HepG2 (cell line): ENCODE results near the gene ASH1L. TPM values are rescaled to one million over a fixed set of nuclear protein-coding genes. Genes with fewer than 3 reads are reported as not detected.

Experiments used
- CSRNP1 ChIP-seq: sonication (generic); formaldehyde crosslinking; IDR thresholded peaks from 2 replicates; pipeline ENCODE4 v1.8.1; 2023; ENCODE audit warnings: mild to moderate bottlenecking, missing genetic modification reagents
- ESRRA ChIP-seq: sonication (generic); formaldehyde crosslinking; IDR thresholded peaks from 2 replicates; pipeline ENCODE4 v1.5.1; 2020; ENCODE audit warnings: mild to moderate bottlenecking, low read depth, missing genetic modification reagents
- FOXC1 ChIP-seq: sonication (generic); formaldehyde crosslinking; IDR thresholded peaks from 2 replicates; pipeline ENCODE4 v1.8.0; 2022; ENCODE audit warnings: mild to moderate bottlenecking, missing genetic modification reagents, borderline replicate concordance
- HMGXB3 ChIP-seq: sonication (generic); formaldehyde crosslinking; IDR thresholded peaks from 2 replicates; pipeline ENCODE4 v1.4.0; 2020; ENCODE audit warnings: missing genetic modification reagents, borderline replicate concordance
- NFYB ChIP-seq: sonication (generic); formaldehyde crosslinking; IDR thresholded peaks from 2 replicates; pipeline ENCODE4 v1.4.0; 2020; ENCODE audit warnings: missing genetic modification reagents
- NR2F1 ChIP-seq, 2 experiments: fragments of 450-650 bp in 1 of 2; formaldehyde crosslinking in 1 of 2; IDR thresholded peaks; 2 replicates each; pipeline versions ENCODE4 v1.5.0 to v1.6.1; 2016 to 2020; ENCODE audit warnings: mild to moderate bottlenecking in 1 of 2, missing compliant biosample characterization in 1 of 2, missing genetic modification reagents in 1 of 2, moderate library complexity in 1 of 2
- RFXANK ChIP-seq: IDR thresholded peaks from 2 replicates; pipeline ENCODE4 v1.6.1; 2016
- SIX1 ChIP-seq: sonication (generic); formaldehyde crosslinking; IDR thresholded peaks from 2 replicates; pipeline ENCODE4 v1.4.0; 2020; ENCODE audit warnings: missing genetic modification reagents, borderline replicate concordance
- SRSF1 ChIP-seq: fragments of 200-400 bp; formaldehyde crosslinking; optimal IDR thresholded peaks from 2 replicates; pipeline ENCODE3; 2017; ENCODE audit warnings: mild to moderate bottlenecking, low read depth, low read length, moderate library complexity
- STAT5B ChIP-seq: sonication (generic); formaldehyde crosslinking; IDR thresholded peaks from 2 replicates; pipeline ENCODE4 v1.4.0; 2020; ENCODE audit warnings: missing genetic modification reagents
- THAP8 ChIP-seq: sonication (generic); formaldehyde crosslinking; IDR thresholded peaks from 2 replicates; pipeline ENCODE4 v1.5.1; 2020; ENCODE audit warnings: missing genetic modification reagents, mild to moderate bottlenecking, borderline replicate concordance
- ZBTB26 ChIP-seq: IDR thresholded peaks from 2 replicates; pipeline ENCODE4 v1.6.1; 2016; ENCODE audit warnings: missing compliant biosample characterization, missing genetic modification reagents, borderline replicate concordance
- ZBTB37 ChIP-seq: sonication (generic); formaldehyde crosslinking; IDR thresholded peaks from 2 replicates; pipeline ENCODE4 v1.4.0; 2020; ENCODE audit warnings: mild to moderate bottlenecking, missing genetic modification reagents
- ZC3H4 ChIP-seq: sonication (generic); formaldehyde crosslinking; IDR thresholded peaks from 2 replicates; pipeline ENCODE4 v1.4.0; 2020; ENCODE audit warnings: missing genetic modification reagents, borderline replicate concordance
- ZNF780A ChIP-seq: sonication (generic); formaldehyde crosslinking; IDR thresholded peaks from 2 replicates; pipeline ENCODE4 v1.8.0; 2022; ENCODE audit warnings: mild to moderate bottlenecking, missing genetic modification reagents, moderate library complexity
- polyA plus RNA-seq, 8 experiments: library from polyadenylated mRNA; depleted of rRNA in 3 of 8; stranded (reverse) in 7 of 8; unstranded in 1 of 8; fragments of >200 nt; fragmentation: Illumina TruSeq in 4 of 8; extraction: Trizol in 4 of 8; gene quantifications; 2 replicates each; pipeline versions ENCODE4 v1.2.1 to v1.2.3, GENCODE V29; 2011 to 2016; ENCODE audit warnings: low read depth in 4 of 8, missing spikeins in 1 of 8, mixed read lengths in 1 of 8; ENCODE audit not compliant: insufficient read depth in 1 of 8
- total RNA-seq, 5 experiments: library from RNA; depleted of rRNA; stranded (reverse); fragments of >200 nt; fragmentation: Illumina TruSeq; extraction: Trizol; gene quantifications; 2 replicates each; pipeline ENCODE4 v1.2.3, GENCODE V29; 2016; ENCODE audit warnings: low read depth in 1 of 5

ASH1L gene
- total and polyA plus RNA-seq, 2 of the 13 experiments (the other 11 are each of a cell fraction or from before 2014, with no cell fraction given), result 10.2 to 15.3 TPM

- 0 out of 2 replicates have a peak, but pooled peaks have one; percentile 8 for TF ChIP-seq SIX1
- TF ChIP-seq HMGXB3 (CRISPR knock-in tag), result peak; percentile 100
- TF ChIP-seq ZBTB37 (CRISPR knock-in tag), result no peak
- TF ChIP-seq ZNF780A (CRISPR knock-in tag), result no peak
- no peak; the same call in 1 of the 2 replicates for TF ChIP-seq ZBTB26 (CRISPR knock-in tag)
- TF ChIP-seq NR2F1 (CRISPR knock-in tag; IDR thresholded peaks at IDR 0.05), result no peak
- TF ChIP-seq RFXANK (CRISPR knock-in tag), result 0 out of 2 replicates have a peak, but pooled peaks have one; percentile 63
- TF ChIP-seq CSRNP1 (CRISPR knock-in tag), result peak; percentile 21; the same call in 1 of the 2 replicates
- peak; percentile 97 for TF ChIP-seq NFYB (CRISPR knock-in tag)
- TF ChIP-seq THAP8 (CRISPR knock-in tag), result no peak
- no peak for TF ChIP-seq STAT5B
- TF ChIP-seq ESRRA, result peak; percentile 29; the same call in 1 of the 2 replicates
- no peak for TF ChIP-seq ZC3H4 (CRISPR knock-in tag)
- no peak for TF ChIP-seq SRSF1
- TF ChIP-seq FOXC1 (CRISPR knock-in tag), result peak; percentile 40; the same call in 1 of the 2 replicates
Observed at GRCh38 chr1:155308493-155309422, 253.8 kb downstream of the ASH1L start, which contains the start of gene FDPS (continued).
